K562 (cell line): ENCODE data around the gene VEGFA. TPM values are rescaled to one million over a fixed set of nuclear protein-coding genes. Genes with fewer than 3 reads are reported as not detected.
A peak's percentile ranks its signal among the peaks of the same experiment; 100 is the strongest.

Source experiments
- ARID3B ChIP-seq: fragments of 250-450 bp; sonication (Bioruptor Pico); IDR thresholded peaks from 2 replicates; pipeline ENCODE4 v1.4.0; 2020; ENCODE audit warnings: borderline replicate concordance
- CBFA2T2 ChIP-seq: fragments of 450-650 bp; conservative IDR thresholded peaks from 2 replicates; pipeline ENCODE4 v1.6.1; 2017; ENCODE audit warnings: mild to moderate bottlenecking
- ETV6 ChIP-seq, 3 experiments: fragments of 150-350 bp in 1 of 3; sonication (generic) in 1 of 3; formaldehyde crosslinking in 1 of 3; IDR thresholded peaks; 2 replicates each; pipeline versions ENCODE4 v1.6.1 to v1.8.0; 2014 to 2022; ENCODE audit warnings: borderline replicate concordance in 2 of 3, low read depth in 2 of 3, antibody characterized with exemption in 1 of 3, low read length in 1 of 3, mild to moderate bottlenecking in 1 of 3, missing genetic modification reagents in 1 of 3
- HIVEP1 ChIP-seq: fragments of 250-450 bp; sonication (Bioruptor Pico); IDR thresholded peaks from 2 replicates; pipeline ENCODE4 v1.4.0; 2020; ENCODE audit warnings: mild to moderate bottlenecking
- JUND ChIP-seq, 2 experiments: IDR thresholded peaks; 2 replicates in 1 of 2; 3 replicates in 1 of 2; pipeline ENCODE4 v1.6.1; 2011; ENCODE audit warnings: borderline replicate concordance in 2 of 2, low read depth in 2 of 2, low read length in 2 of 2, improper control_type of control experiment in 1 of 2, missing biosample characterization in 1 of 2, missing genetic modification characterization in 1 of 2, missing genetic modification reagents in 1 of 2
- KDM1A ChIP-seq, 2 experiments: fragments of 450-650 bp; IDR thresholded peaks; 2 replicates each; pipeline ENCODE4 v1.6.1; 2016; ENCODE audit warnings: mild to moderate bottlenecking in 2 of 2
- NBN ChIP-seq: fragments of 450-650 bp; IDR thresholded peaks from 2 replicates; pipeline ENCODE4 v1.6.1; 2016; ENCODE audit warnings: low read depth, mild to moderate bottlenecking
- NFE2 ChIP-seq: IDR thresholded peaks from 2 replicates; pipeline ENCODE4 v1.6.1; 2014; ENCODE audit warnings: antibody characterized with exemption, low read depth
- NFIC ChIP-seq: fragments of 450-650 bp; IDR thresholded peaks from 2 replicates; pipeline ENCODE4 v1.6.1; 2017; ENCODE audit warnings: mild to moderate bottlenecking, inconsistent platforms
- NR2C1 ChIP-seq, 2 experiments: fragments of 450-650 bp; IDR thresholded peaks; 2 replicates each; pipeline ENCODE4 v1.6.1; 2017; ENCODE audit warnings: mild to moderate bottlenecking in 2 of 2, antibody characterized with exemption in 1 of 2, inconsistent platforms in 1 of 2, missing compliant biosample characterization in 1 of 2, missing genetic modification characterization in 1 of 2
- OTX1 ChIP-seq: fragments of 450-650 bp; formaldehyde crosslinking; IDR thresholded peaks from 2 replicates; pipeline ENCODE4 v1.4.0; 2022; ENCODE audit warnings: mild to moderate bottlenecking
- PML ChIP-seq: IDR thresholded peaks from 2 replicates; pipeline ENCODE4 v1.6.1; 2012; ENCODE audit warnings: low read length, inconsistent platforms
- PRDM10 ChIP-seq: fragments of 450-650 bp; IDR thresholded peaks from 2 replicates; pipeline ENCODE4 v1.6.1; 2018; ENCODE audit not compliant: partially characterized antibody
- PREB ChIP-seq: sonication (generic); formaldehyde crosslinking; IDR thresholded peaks from 2 replicates; pipeline ENCODE4 v1.8.1; 2023; ENCODE audit warnings: mild to moderate bottlenecking, missing genetic modification reagents
- SMAD4 ChIP-seq: fragments of 250-450 bp; sonication (Bioruptor Pico); conservative IDR thresholded peaks from 2 replicates; pipeline ENCODE4 v1.8.0; 2021; ENCODE audit warnings: inconsistent platforms, mild to moderate bottlenecking, moderate library complexity
- TCF3 ChIP-seq: sonication (generic); formaldehyde crosslinking; IDR thresholded peaks from 2 replicates; pipeline ENCODE4 v1.4.0; 2020; ENCODE audit warnings: mild to moderate bottlenecking, missing genetic modification reagents
- U2AF2 ChIP-seq: fragments of 200-400 bp; formaldehyde crosslinking; optimal IDR thresholded peaks from 2 replicates; pipeline ENCODE3; 2017; ENCODE audit warnings: low read depth, mild to moderate bottlenecking, low read length
- ZNF830 ChIP-seq: fragments of 250-450 bp; sonication (Bioruptor Pico); IDR thresholded peaks from 2 replicates; pipeline ENCODE4 v1.5.0; 2021; ENCODE audit warnings: mild to moderate bottlenecking
- polyA plus RNA-seq, 8 experiments: library from polyadenylated mRNA; depleted of rRNA in 4 of 8; stranded (reverse) in 5 of 8; unstranded in 3 of 8; fragments of >200 nt; fragmentation: Nextera tagmentation in 2 of 8; fragmentation: Illumina TruSeq in 1 of 8; extraction: Ambion mirVana in 2 of 8; extraction: Trizol in 1 of 8; gene quantifications; 2 replicates each; pipeline versions ENCODE4 v1.2.1 to v1.2.3, GENCODE V29; 2011 to 2014; ENCODE audit warnings: inconsistent platforms in 1 of 8, missing spikeins in 1 of 8
- total RNA-seq, 7 experiments: library from RNA; depleted of rRNA in 6 of 7; stranded (reverse); fragments of >200 nt in 6 of 7; fragmentation: Illumina TruSeq in 2 of 7; extraction: Trizol in 2 of 7; gene quantifications; 2 replicates each; pipeline versions ENCODE4 v1.2.1 to v1.2.3, GENCODE V29; 2011 to 2021; ENCODE audit warnings: low replicate concordance in 1 of 7

VEGFA gene
- total and polyA plus RNA-seq, 9 of the 15 experiments (the other 6 are each of a cell fraction or from before 2014, with no cell fraction given), result 14.0 to 271 (median 124) TPM

- no peak for TF ChIP-seq PRDM10
- TF ChIP-seq ETV6 (IDR thresholded peaks at IDR 0.05; ENCODE audit: borderline replicate concordance in 1 of 2, low read depth in 2 of 2, low read length in 1 of 2), result 0 out of 4 replicates have a peak, but pooled peaks of 1 of the 2 experiments have one; percentile 65
- no peak for TF ChIP-seq ETV6 (CRISPR knock-in tag; IDR thresholded peaks at IDR 0.05; ENCODE audit: borderline replicate concordance)
- peak; percentile 93; the same call in 1 of the 2 replicates for TF ChIP-seq NBN
- peak; percentile 31; the same call in 1 of the 2 replicates for TF ChIP-seq NR2C1 (IDR thresholded peaks at IDR 0.05)
- peak; percentile 58; the same call in 1 of the 2 replicates for TF ChIP-seq NR2C1 (tag; IDR thresholded peaks at IDR 0.05)
- TF ChIP-seq KDM1A (IDR thresholded peaks at IDR 0.05), result peak in 1 of 2 experiments; percentile 61; a peak in 2 of 4 replicates
- TF ChIP-seq U2AF2, result no peak
- peak; percentile 89 for TF ChIP-seq JUND (IDR thresholded peaks at IDR 0.05; ENCODE audit: borderline replicate concordance, low read depth, low read length)
- peak; percentile 87; the same call in 2 of the 3 replicates for TF ChIP-seq JUND (tag; IDR thresholded peaks at IDR 0.05; ENCODE audit: borderline replicate concordance, low read depth, low read length)
- TF ChIP-seq NFIC, result peak; percentile 99
- no peak for TF ChIP-seq HIVEP1 (CRISPR knock-in tag)
- TF ChIP-seq ZNF830 (CRISPR knock-in tag), result 0 out of 2 replicates have a peak, but pooled peaks have one; percentile 27
- TF ChIP-seq CBFA2T2, result no peak
- TF ChIP-seq PREB (CRISPR knock-in tag), result no peak
- peak; percentile 69 for TF ChIP-seq TCF3 (CRISPR knock-in tag)
- peak; percentile 68; the same call in 1 of the 2 replicates for TF ChIP-seq PML
- no peak for TF ChIP-seq ARID3B (CRISPR knock-in tag)
- peak; percentile 96 for TF ChIP-seq SMAD4 (CRISPR knock-in tag)
- no peak for TF ChIP-seq OTX1 (CRISPR knock-in tag)
- TF ChIP-seq NFE2, result 0 out of 2 replicates have a peak, but pooled peaks have one; percentile 14
Observed at GRCh38 chr6:43724914-43725642, 44.9 kb upstream of the VEGFA start (continued).
